CD8-positive, alpha-beta memory T cell (primary cell): ENCODE measurements around the gene PPME1. TPM values are rescaled to one million over a fixed set of nuclear protein-coding genes. Genes with fewer than 3 reads are reported as not detected.

Experiments
- CTCF ChIA-PET: fragments of 350-600 bp; sonication (Branson Sonifier 250); formaldehyde crosslinking; loops from one replicate; lab custom pipeline; 2021; ENCODE audit warnings: antibody characterized with exemption; lab: Charles Lee
- POLR2A ChIA-PET: fragments of 350-600 bp; sonication (Branson Sonifier 250); formaldehyde crosslinking; loops from one replicate; lab custom pipeline; 2021; ENCODE audit warnings: antibody characterized with exemption; lab: Charles Lee
- DNase-seq, 5 donors: peaks; one replicate each; pipeline versions ENCODE4 v3.0.0 to v3.0.0-alpha.2; 2020 to 2022; ENCODE audit warnings: mixed read lengths in 1 of 5
- H3K27ac ChIP-seq: one replicate; pipeline ENCODE4 v1.7.0; 2013; ENCODE audit warnings: low read depth, mild to moderate bottlenecking, low read length, moderate library complexity
- H3K27me3 ChIP-seq: 2 replicates; pipeline ENCODE4 v1.7.0; 2013; ENCODE audit warnings: low read length, mild to moderate bottlenecking; ENCODE audit not compliant: insufficient read depth, poor library complexity, severe bottlenecking
- H3K36me3 ChIP-seq: 2 replicates; pipeline ENCODE4 v1.7.0; 2013; ENCODE audit warnings: mild to moderate bottlenecking, low read length, moderate library complexity; ENCODE audit not compliant: insufficient read depth
- H3K4me1 ChIP-seq: 2 replicates; pipeline ENCODE4 v1.7.0; 2013; ENCODE audit warnings: mild to moderate bottlenecking, low read length, moderate library complexity; ENCODE audit not compliant: insufficient read depth
- H3K4me3 ChIP-seq: 2 replicates; pipeline ENCODE4 v1.7.0; 2013; ENCODE audit warnings: mild to moderate bottlenecking, low read length
- H3K9me3 ChIP-seq: 2 replicates; pipeline ENCODE4 v1.7.0; 2013; ENCODE audit warnings: mild to moderate bottlenecking, low read length
- H3K27ac Mint-ChIP-seq, 8 donors: one replicate each; pipeline ENCODE4 v1.8.0; 2020 to 2021; ENCODE audit warnings: mixed read lengths in 8 of 8, mild to moderate bottlenecking in 6 of 8, inconsistent platforms in 3 of 8, moderate library complexity in 3 of 8
- H3K27me3 Mint-ChIP-seq, 2 donors: one replicate each; pipeline ENCODE4 v1.8.0; 2020 to 2021; ENCODE audit warnings: mixed read lengths in 2 of 2, mild to moderate bottlenecking in 1 of 2, moderate library complexity in 1 of 2
- H3K36me3 Mint-ChIP-seq, 3 donors: one replicate each; pipeline ENCODE4 v1.8.0; 2020 to 2021; ENCODE audit warnings: mixed read lengths in 3 of 3, inconsistent platforms in 1 of 3, mild to moderate bottlenecking in 1 of 3
- H3K4me1 Mint-ChIP-seq, 3 donors: one replicate each; pipeline ENCODE4 v1.8.0; 2020 to 2021; ENCODE audit warnings: mixed read lengths in 3 of 3, inconsistent platforms in 1 of 3, mild to moderate bottlenecking in 1 of 3
- H3K4me3 Mint-ChIP-seq, 7 donors: one replicate each; pipeline ENCODE4 v1.8.0; 2020 to 2021; ENCODE audit warnings: mixed read lengths in 7 of 7, mild to moderate bottlenecking in 6 of 7, moderate library complexity in 4 of 7, inconsistent platforms in 2 of 7
- H3K9me3 Mint-ChIP-seq, 5 donors: one replicate each; pipeline ENCODE4 v1.8.0; 2020 to 2022; ENCODE audit warnings: mixed read lengths in 5 of 5, mild to moderate bottlenecking in 3 of 5, moderate library complexity in 2 of 5, inconsistent platforms in 1 of 5
- polyA plus RNA-seq: library from polyadenylated mRNA; unstranded; fragments of 300-500 nt; fragmentation: Illumina TruSeq; gene quantifications from one replicate; pipeline ENCODE4 v1.2.3, GENCODE V29; 2021
- total RNA-seq, 2 experiments: library from RNA; stranded (reverse); gene quantifications; one replicate each; pipeline ENCODE4 v1.2.3, GENCODE V29; 2021

PPME1 gene
- total and polyA plus RNA-seq, 3 experiments from 2014 or later = 20.9 to 42.0 (median 33.0) TPM

- no peak overlapping the region for H3K4me3 Mint-ChIP-seq
- Histone ChIP-seq H3K4me1 (peaks cover 13% of the 10 kb centered on the region), H3K27ac (no peak overlapping the region), H3K9me3 (no peaks in the 10 kb centered on the region), H3K27me3 (no peaks in the 10 kb centered on the region), H3K4me3 (no peak overlapping the region), H3K36me3 (no peaks in the 10 kb centered on the region)
- H3K4me1 Mint-ChIP-seq = peaks cover 6 to 19% (median 17%) of the 10 kb centered on the region in 3 donors
- no peaks in the 10 kb centered on the region for H3K36me3 Mint-ChIP-seq
- H3K27me3 Mint-ChIP-seq = peaks cover 14 to 42% of the 10 kb centered on the region in 2 donors
- ChIA-PET CTCF (interaction anchor here (1.3 kb wide), 1 partner anchor 17 kb away, joined by 3 read pairs; no protein-coding TSS in a partner anchor), POLR2A (no interaction called here)
- H3K9me3 Mint-ChIP-seq = no peaks in the 10 kb centered on the region
- no peak for DNase-seq
- H3K27ac Mint-ChIP-seq = no peak overlapping the region
These were observed 101.2 kb downstream of the PPME1 start for GRCh38 chr11:74272276-74272675.

GRCh38 chr11:74276581-74276980, 105.5 kb downstream of the PPME1 start:
- Mint-ChIP-seq H3K4me1 (no peaks in the 10 kb centered on the region), H3K27me3 (peaks cover 13 to 38% of the 10 kb centered on the region in 2 donors), H3K9me3 (no peaks in the 10 kb centered on the region), H3K4me3 (no peak overlapping the region), H3K27ac (no peak overlapping the region), H3K36me3 (no peaks in the 10 kb centered on the region)
- DNase-seq = no peak
- Histone ChIP-seq H3K27me3 (no peaks in the 10 kb centered on the region), H3K27ac (no peak overlapping the region), H3K36me3 (no peaks in the 10 kb centered on the region), H3K4me1 (no peaks in the 10 kb centered on the region), H3K9me3 (no peaks in the 10 kb centered on the region), H3K4me3 (no peak overlapping the region)
- ChIA-PET POLR2A (no interaction called here), CTCF (no interaction called here)

- Mint-ChIP-seq H3K27ac (no peak overlapping the region), H3K27me3 (peaks cover 13 to 25% of the 10 kb centered on the region in 2 donors), H3K4me1 (no peaks in the 10 kb centered on the region), H3K9me3 (no peaks in the 10 kb centered on the region), H3K36me3 (no peaks in the 10 kb centered on the region), H3K4me3 (no peak overlapping the region)
- Histone ChIP-seq H3K4me1 (no peaks in the 10 kb centered on the region), H3K27ac (no peak overlapping the region), H3K27me3 (no peaks in the 10 kb centered on the region), H3K36me3 (no peaks in the 10 kb centered on the region), H3K9me3 (no peaks in the 10 kb centered on the region), H3K4me3 (no peak overlapping the region)
- POLR2A ChIA-PET = no interaction called here
- CTCF ChIA-PET = no interaction called here
- no peak for DNase-seq
These were observed 107.0 kb downstream of the PPME1 start for GRCh38 chr11:74278103-74278502.

- no peaks in the 10 kb centered on the region for H3K4me1 Mint-ChIP-seq
- Histone ChIP-seq H3K9me3 (no peaks in the 10 kb centered on the region), H3K27ac (no peak overlapping the region), H3K4me3 (no peak overlapping the region), H3K4me1 (no peaks in the 10 kb centered on the region), H3K27me3 (no peaks in the 10 kb centered on the region), H3K36me3 (no peaks in the 10 kb centered on the region)
- H3K27me3 Mint-ChIP-seq = peaks cover 13 to 21% of the 10 kb centered on the region in 2 donors
- ChIA-PET CTCF (no interaction called here), POLR2A (no interaction called here)
- no peak overlapping the region for H3K4me3 Mint-ChIP-seq
- no peak overlapping the region for H3K27ac Mint-ChIP-seq
- no peak for DNase-seq
- H3K36me3 Mint-ChIP-seq = no peaks in the 10 kb centered on the region
- no peaks in the 10 kb centered on the region for H3K9me3 Mint-ChIP-seq
These were observed 107.7 kb downstream of the PPME1 start for GRCh38 chr11:74278721-74279161.

- Histone ChIP-seq H3K36me3 (no peaks in the 10 kb centered on the region), H3K27me3 (no peaks in the 10 kb centered on the region), H3K27ac (no peak overlapping the region), H3K4me3 (no peak overlapping the region), H3K4me1 (no peaks in the 10 kb centered on the region), H3K9me3 (no peaks in the 10 kb centered on the region)
- ChIA-PET POLR2A (no interaction called here), CTCF (no interaction called here)
- Mint-ChIP-seq H3K4me3 (no peak overlapping the region), H3K27me3 (peaks cover 9 to 18% of the 10 kb centered on the region in 2 donors), H3K4me1 (no peaks in the 10 kb centered on the region), H3K27ac (no peak overlapping the region), H3K9me3 (no peaks in the 10 kb centered on the region), H3K36me3 (no peaks in the 10 kb centered on the region)
- no peak for DNase-seq
These were observed 108.2 kb downstream of the PPME1 start for GRCh38 chr11:74279256-74279655.

GRCh38 chr11:74280494-74280893, 109.4 kb downstream of the PPME1 start:
- Mint-ChIP-seq H3K27ac (no peak overlapping the region), H3K9me3 (no peaks in the 10 kb centered on the region), H3K27me3 (peaks cover 8 to 16% of the 10 kb centered on the region in 2 donors), H3K4me1 (no peaks in the 10 kb centered on the region), H3K4me3 (no peak overlapping the region), H3K36me3 (no peaks in the 10 kb centered on the region)
- Histone ChIP-seq H3K27ac (no peak overlapping the region), H3K36me3 (no peaks in the 10 kb centered on the region), H3K27me3 (no peaks in the 10 kb centered on the region), H3K9me3 (no peaks in the 10 kb centered on the region), H3K4me3 (no peak overlapping the region), H3K4me1 (no peaks in the 10 kb centered on the region)
- CTCF ChIA-PET = no interaction called here
- POLR2A ChIA-PET = no interaction called here
- no peak for DNase-seq

GRCh38 chr11:74282421-74282820, 111.3 kb downstream of the PPME1 start:
- Mint-ChIP-seq H3K4me3 (no peak overlapping the region), H3K27me3 (peaks cover 2 to 8% of the 10 kb centered on the region in 2 donors), H3K9me3 (no peaks in the 10 kb centered on the region), H3K36me3 (no peaks in the 10 kb centered on the region), H3K4me1 (no peaks in the 10 kb centered on the region), H3K27ac (no peak overlapping the region)
- Histone ChIP-seq H3K9me3 (no peaks in the 10 kb centered on the region), H3K27ac (no peak overlapping the region), H3K27me3 (no peaks in the 10 kb centered on the region), H3K4me3 (no peak overlapping the region), H3K4me1 (no peaks in the 10 kb centered on the region), H3K36me3 (no peaks in the 10 kb centered on the region)
- DNase-seq = no peak
- POLR2A ChIA-PET = no interaction called here
- CTCF ChIA-PET = no interaction called here

- CTCF ChIA-PET = no interaction called here
These were observed 111.9 kb downstream of the PPME1 start for GRCh38 chr11:74282914-74283371.

More at GRCh38 chr11:74282914-74283371, 111.9 kb downstream of the PPME1 start:
- no peaks in the 10 kb centered on the region for H3K36me3 Mint-ChIP-seq
- no peak overlapping the region for H3K4me3 ChIP-seq
- H3K4me1 ChIP-seq = no peaks in the 10 kb centered on the region
- peaks cover 2 to 5% of the 10 kb centered on the region in 2 donors for H3K27me3 Mint-ChIP-seq
- H3K4me1 Mint-ChIP-seq = no peaks in the 10 kb centered on the region
- no peaks in the 10 kb centered on the region for H3K36me3 ChIP-seq
- no peak overlapping the region for H3K4me3 Mint-ChIP-seq
- no peaks in the 10 kb centered on the region for H3K9me3 ChIP-seq
- H3K27ac ChIP-seq = no peak overlapping the region
- H3K27ac Mint-ChIP-seq = no peak overlapping the region
- no peaks in the 10 kb centered on the region for H3K27me3 ChIP-seq
- POLR2A ChIA-PET = no interaction called here
- H3K9me3 Mint-ChIP-seq = no peaks in the 10 kb centered on the region
- no peak for DNase-seq
